WI38 (cell line): Measurements from ENCODE around the gene C16orf95.

Experiments used
- H3K4me3 ChIP-seq: 2 replicates; pipeline ENCODE4 v1.5.1; 2011; ENCODE audit warnings: low read depth, mild to moderate bottlenecking, control low read depth, low read length
- TF ChIP-seq, protein P1 (sequence below): IDR thresholded peaks from 2 replicates; pipeline ENCODE4 v1.5.1; 2012; ENCODE audit warnings: low read depth, mild to moderate bottlenecking, control low read depth, low read length

The C16orf95 gene

DNA sequence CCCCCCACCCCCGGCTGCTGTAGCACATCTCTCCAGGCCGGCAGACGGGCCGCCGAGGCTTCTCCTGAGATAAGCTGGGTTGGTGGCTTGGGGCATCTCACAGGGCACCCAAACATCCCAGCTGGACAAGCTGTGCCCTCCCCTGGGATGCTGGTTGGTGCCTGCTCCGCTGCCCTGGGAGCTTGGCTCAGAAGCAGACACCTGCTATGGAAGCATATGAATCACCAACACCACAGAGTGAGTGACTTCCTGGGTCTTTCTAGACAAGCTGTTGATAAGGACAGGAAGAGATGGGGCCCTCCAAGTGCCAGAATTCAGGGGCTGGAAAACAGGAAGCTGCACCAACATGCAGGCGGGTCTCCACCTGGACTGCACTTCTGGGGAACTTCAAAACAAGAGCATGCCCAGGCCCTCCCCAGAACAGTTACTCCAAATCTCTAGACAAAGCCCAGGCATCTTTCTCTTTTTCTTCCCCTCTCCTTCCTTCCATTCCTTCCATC is 13.7 kb downstream of the C16orf95 start:
- TF ChIP-seq, protein P1, sequence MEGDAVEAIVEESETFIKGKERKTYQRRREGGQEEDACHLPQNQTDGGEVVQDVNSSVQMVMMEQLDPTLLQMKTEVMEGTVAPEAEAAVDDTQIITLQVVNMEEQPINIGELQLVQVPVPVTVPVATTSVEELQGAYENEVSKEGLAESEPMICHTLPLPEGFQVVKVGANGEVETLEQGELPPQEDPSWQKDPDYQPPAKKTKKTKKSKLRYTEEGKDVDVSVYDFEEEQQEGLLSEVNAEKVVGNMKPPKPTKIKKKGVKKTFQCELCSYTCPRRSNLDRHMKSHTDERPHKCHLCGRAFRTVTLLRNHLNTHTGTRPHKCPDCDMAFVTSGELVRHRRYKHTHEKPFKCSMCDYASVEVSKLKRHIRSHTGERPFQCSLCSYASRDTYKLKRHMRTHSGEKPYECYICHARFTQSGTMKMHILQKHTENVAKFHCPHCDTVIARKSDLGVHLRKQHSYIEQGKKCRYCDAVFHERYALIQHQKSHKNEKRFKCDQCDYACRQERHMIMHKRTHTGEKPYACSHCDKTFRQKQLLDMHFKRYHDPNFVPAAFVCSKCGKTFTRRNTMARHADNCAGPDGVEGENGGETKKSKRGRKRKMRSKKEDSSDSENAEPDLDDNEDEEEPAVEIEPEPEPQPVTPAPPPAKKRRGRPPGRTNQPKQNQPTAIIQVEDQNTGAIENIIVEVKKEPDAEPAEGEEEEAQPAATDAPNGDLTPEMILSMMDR, result no peak
- no peak overlapping the region for H3K4me3 ChIP-seq

DNA sequence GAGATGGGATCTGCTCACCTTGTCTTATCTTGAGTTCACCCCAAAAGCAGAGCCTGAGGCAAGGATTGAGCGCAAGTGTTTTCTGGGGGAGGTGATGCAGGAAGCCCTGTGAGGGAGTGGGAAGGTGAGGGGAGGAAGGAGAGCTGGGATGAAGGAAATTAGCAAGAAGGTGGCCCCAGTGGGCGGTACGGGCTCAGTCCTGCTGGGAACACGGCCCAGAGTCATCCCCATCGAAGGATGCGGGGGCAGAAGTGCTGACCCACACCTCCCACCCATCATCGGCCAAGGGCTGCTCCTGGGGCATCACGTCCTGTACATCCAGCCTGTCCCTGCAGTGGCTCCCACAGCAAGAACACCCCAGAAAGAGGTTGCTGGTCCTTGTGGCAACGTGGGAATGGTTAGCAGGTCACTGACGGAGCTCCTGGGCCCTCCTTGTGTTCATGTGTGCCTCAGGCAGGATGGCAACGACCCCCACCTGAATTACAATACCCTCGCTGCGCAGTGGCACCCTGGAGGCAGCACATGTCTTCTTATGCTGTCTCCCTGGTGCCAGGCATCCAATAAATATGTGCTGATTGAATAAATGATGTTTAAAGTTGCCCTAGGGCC is 18.2 kb downstream of the C16orf95 start:
- TF ChIP-seq, protein P1, result no peak
- H3K4me3 ChIP-seq, result no peak overlapping the region

DNA sequence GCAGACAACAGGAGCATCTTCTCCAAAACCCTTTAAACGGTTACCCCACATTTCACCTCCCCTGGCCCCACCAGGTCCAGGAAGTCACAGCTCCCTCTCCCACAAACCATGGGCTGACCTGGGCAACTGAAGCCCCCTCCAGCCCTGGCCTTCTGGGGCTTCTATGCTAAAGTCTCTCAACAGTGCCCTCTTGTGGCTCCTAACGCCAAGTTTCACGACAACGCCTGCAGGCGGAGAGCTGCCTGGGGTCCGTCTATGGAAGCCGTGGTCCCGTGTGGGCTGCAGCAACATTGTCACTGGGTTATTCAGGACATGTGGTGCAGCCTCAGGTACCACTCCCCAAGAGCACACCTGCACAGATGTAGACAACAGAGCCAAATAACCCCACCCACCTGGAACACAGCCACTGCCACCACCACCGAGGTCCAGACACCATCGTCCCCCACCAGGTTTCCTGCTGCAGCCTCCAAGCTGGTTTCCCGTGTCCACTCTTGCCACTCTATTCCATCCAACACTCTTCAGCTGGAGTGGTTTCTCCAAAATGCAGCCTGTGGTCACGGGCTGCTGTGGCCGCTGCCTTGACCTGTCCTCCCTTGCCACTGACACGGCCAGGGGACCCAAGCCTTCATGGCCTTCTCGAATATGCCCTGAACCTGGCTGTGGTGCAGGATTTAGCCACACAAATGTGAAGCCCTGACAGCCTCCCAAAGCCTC is 19.1 kb downstream of the C16orf95 start:
- TF ChIP-seq, protein P1, result peak; percentile 55

GRCh38 chr16:87297407-87297806 is 19.8 kb downstream of the C16orf95 start:
- no peak overlapping the region for H3K4me3 ChIP-seq
- TF ChIP-seq, protein P1, result no peak

More for the DNA sequence above, 19.1 kb downstream of the C16orf95 start:
- H3K4me3 ChIP-seq, result no peak overlapping the region

- TF ChIP-seq, protein P1, result no peak
Observed at GRCh38 chr16:87295661-87296531, 21.3 kb downstream of the C16orf95 start.

DNA sequence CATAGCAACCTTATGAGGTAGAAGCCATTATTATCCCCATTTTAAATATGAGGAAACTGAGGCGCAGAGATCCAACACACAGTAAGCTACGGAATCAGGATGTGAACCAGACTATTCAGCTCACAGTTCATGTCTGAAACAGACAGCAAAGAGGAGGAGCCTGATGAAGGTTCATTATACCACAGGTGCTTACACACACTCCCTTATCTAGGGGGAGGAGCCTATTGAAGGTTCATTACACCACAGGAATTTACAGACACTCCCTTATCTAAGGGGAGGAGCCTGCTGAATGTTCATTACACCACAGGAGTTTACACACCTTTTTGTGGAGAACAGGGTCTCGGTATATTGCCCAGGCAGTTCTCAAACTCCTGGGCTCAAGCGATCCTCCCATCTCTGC is 21.9 kb downstream of the C16orf95 start:
- no peak overlapping the region for H3K4me3 ChIP-seq
- TF ChIP-seq, protein P1, result no peak

More at GRCh38 chr16:87295661-87296531, 21.3 kb downstream of the C16orf95 start:
- H3K4me3 ChIP-seq, result no peak overlapping the region
